ENCODE results near the gene CPTP.

CPTP gene

GRCh38 chr1:1295154-1295923, 29.3 kb upstream of the CPTP start:
- Histone ChIP-seq H3K4me3 (ENCODE audit: insufficient read depth, low read length, poor library complexity, severe bottlenecking) (no peak overlapping the region), H3K27me3 (ENCODE audit: low read length) (no peaks in the 10 kb centered on the region), H3F3A (ENCODE audit: insufficient read depth) (no peaks in the 10 kb centered on the region), H3K36me3 (ENCODE audit: low read length) (no peaks in the 10 kb centered on the region), H3K79me2 (ENCODE audit: insufficient read depth, low read length) (no peaks in the 10 kb centered on the region), H3K27ac (ENCODE audit: low read depth, low read length) (no peak overlapping the region), H3K9ac (ENCODE audit: low read length) (no peak overlapping the region), H3K4me2 (ENCODE audit: low read depth, low read length, poor library complexity, severe bottlenecking) (no peak overlapping the region), H4K20me1 (ENCODE audit: low read depth, low read length) (no peaks in the 10 kb centered on the region), H2AFZ (ENCODE audit: low read depth, low read length, severe bottlenecking) (no peak overlapping the region), H3K9me2 (replicated peaks; ENCODE audit: insufficient read depth, low read length) (no peaks in the 10 kb centered on the region), H3K9me3 (ENCODE audit: insufficient read depth, low read length) (no peaks in the 10 kb centered on the region)
- TF ChIP-seq EZH2phosphoT487 (conservative IDR thresholded peaks at IDR 0.05; ENCODE audit: low read length) (no peak), CTCF (IDR thresholded peaks at IDR 0.05; ENCODE audit: insufficient read depth, low read length, poor library complexity, severe bottlenecking) (no peak)

GRCh38 chr1:1296070-1297061, 28.2 kb upstream of the CPTP start:
- no peaks in the 10 kb centered on the region for H3F3A ChIP-seq (ENCODE audit: insufficient read depth)
- H3K9ac ChIP-seq (ENCODE audit: low read length), result no peak overlapping the region
- TF ChIP-seq EZH2phosphoT487 (conservative IDR thresholded peaks at IDR 0.05; ENCODE audit: low read length), result no peak
- no peak for TF ChIP-seq CTCF (IDR thresholded peaks at IDR 0.05; ENCODE audit: insufficient read depth, low read length, poor library complexity, severe bottlenecking)
- H3K79me2 ChIP-seq (ENCODE audit: insufficient read depth, low read length), result no peaks in the 10 kb centered on the region
- no peak overlapping the region for H3K4me3 ChIP-seq (ENCODE audit: insufficient read depth, low read length, poor library complexity, severe bottlenecking)
- H3K27me3 ChIP-seq (ENCODE audit: low read length), result no peaks in the 10 kb centered on the region
- H4K20me1 ChIP-seq (ENCODE audit: low read depth, low read length), result no peaks in the 10 kb centered on the region
- H3K36me3 ChIP-seq (ENCODE audit: low read length), result no peaks in the 10 kb centered on the region
- no peak overlapping the region for H3K27ac ChIP-seq (ENCODE audit: low read depth, low read length)
- H3K9me3 ChIP-seq (ENCODE audit: insufficient read depth, low read length), result no peaks in the 10 kb centered on the region
- no peak overlapping the region for H2AFZ ChIP-seq (ENCODE audit: low read depth, low read length, severe bottlenecking)
- H3K4me2 ChIP-seq (ENCODE audit: low read depth, low read length, poor library complexity, severe bottlenecking), result no peak overlapping the region
- H3K9me2 ChIP-seq (replicated peaks; ENCODE audit: insufficient read depth, low read length), result no peaks in the 10 kb centered on the region

- Histone ChIP-seq H2AFZ (ENCODE audit: low read depth, low read length, severe bottlenecking) (no peak overlapping the region), H3K27me3 (ENCODE audit: low read length) (no peaks in the 10 kb centered on the region), H3K4me3 (ENCODE audit: insufficient read depth, low read length, poor library complexity, severe bottlenecking) (no peak overlapping the region), H3K36me3 (ENCODE audit: low read length) (no peaks in the 10 kb centered on the region), H3K9ac (ENCODE audit: low read length) (no peak overlapping the region), H3F3A (ENCODE audit: insufficient read depth) (no peaks in the 10 kb centered on the region), H3K9me2 (replicated peaks; ENCODE audit: insufficient read depth, low read length) (no peaks in the 10 kb centered on the region), H3K27ac (ENCODE audit: low read depth, low read length) (no peak overlapping the region), H4K20me1 (ENCODE audit: low read depth, low read length) (no peaks in the 10 kb centered on the region; the same call in 1 of the 2 replicates), H3K4me2 (ENCODE audit: low read depth, low read length, poor library complexity, severe bottlenecking) (no peak overlapping the region), H3K9me3 (ENCODE audit: insufficient read depth, low read length) (no peaks in the 10 kb centered on the region), H3K79me2 (ENCODE audit: insufficient read depth, low read length) (no peaks in the 10 kb centered on the region)
- TF ChIP-seq CTCF (IDR thresholded peaks at IDR 0.05; ENCODE audit: insufficient read depth, low read length, poor library complexity, severe bottlenecking), result no peak
Observed at GRCh38 chr1:1297802-1298424, 26.7 kb upstream of the CPTP start.
